ENCODE results near the gene SLIT3.

GRCh38 chr5:168705321-168705720, 595.6 kb downstream of the SLIT3 start:
- TF ChIP-seq EP300 (IDR thresholded peaks at IDR 0.05) (no peak), POLR2A (IDR thresholded peaks at IDR 0.05) (no peak)

All from stomach (tissue), 4 donors.